Uterus (tissue), 4 donors: Measurements from ENCODE around the gene MAP6D1. TPM values are rescaled to one million over a fixed set of nuclear protein-coding genes. Genes with fewer than 3 reads are reported as not detected.

ENCODE experiments used
- DNase-seq, 2 donors: peaks; one replicate each; pipeline ENCODE4 v3.0.0-alpha.2; 2019 to 2020
- H3K27ac ChIP-seq, 2 donors: fragments of 200-600 bp; sonication (generic); 1 replicate in 1 of 2; 2 replicates in 1 of 2; pipeline ENCODE4 v1.5.1; 2016 to 2018
- H3K27me3 ChIP-seq, 2 donors: fragments of 200-600 bp; sonication (generic); one replicate each; pipeline ENCODE4 v1.5.1; 2018 to 2019; ENCODE audit warnings: control low read depth in 1 of 2
- H3K36me3 ChIP-seq, 2 donors: fragments of 200-600 bp; sonication (generic); one replicate each; pipeline ENCODE4 v1.5.1; 2019; ENCODE audit warnings: control low read depth in 1 of 2
- H3K4me1 ChIP-seq, 2 donors: fragments of 200-600 bp; sonication (generic); one replicate each; pipeline ENCODE4 v1.5.1; 2018 to 2019; ENCODE audit warnings: control low read depth in 1 of 2
- H3K4me3 ChIP-seq, 2 donors: fragments of 200-600 bp; sonication (generic); 1 replicate in 1 of 2; 2 replicates in 1 of 2; pipeline ENCODE4 v1.5.1; 2018 to 2019; ENCODE audit warnings: mild to moderate bottlenecking in 1 of 2
- H3K9me3 ChIP-seq, 2 donors: fragments of 200-600 bp; sonication (generic); one replicate each; pipeline ENCODE4 v1.5.1; 2019; ENCODE audit warnings: control low read depth in 1 of 2
- CTCF ChIP-seq, 4 experiments: fragments of 200-600 bp in 2 of 4; fragments of 450-650 bp in 2 of 4; sonication (generic) in 2 of 4; IDR thresholded peaks; one replicate each; pipeline ENCODE4 v1.5.1; 2016 to 2019; ENCODE audit warnings: antibody characterized with exemption in 4 of 4, mild to moderate bottlenecking in 2 of 4, moderate library complexity in 1 of 4
- POLR2A ChIP-seq, 2 donors: fragments of 450-650 bp; IDR thresholded peaks; one replicate each; pipeline ENCODE4 v1.6.1; 2016; ENCODE audit warnings: antibody characterized with exemption in 2 of 2, mild to moderate bottlenecking in 1 of 2, moderate library complexity in 1 of 2
- intact Hi-C: fragments of 100-400 bp; cut with DNase I; formaldehyde crosslinking; loops from one replicate; pipeline ENCODE4 v1.15.1; 2023; ENCODE audit warnings: low total_unique reads
- total RNA-seq, 4 donors: library from RNA; depleted of rRNA in 3 of 4; stranded (reverse); fragments of >200 nt in 3 of 4; gene quantifications; one replicate each; pipeline versions ENCODE4 v1.1.0 to v1.2.4, GENCODE V29; 2014 to 2023
- donor health status: DM: yes; HTN: yes; CAD: no.

The MAP6D1 gene
- total RNA-seq, 4 donors from 2014 or later: 1.0 to 1.9 TPM; not detected in 2

- Histone ChIP-seq H3K27ac (no peak overlapping the region), H3K36me3 (no peaks in the 10 kb centered on the region), H3K4me1 (no peaks in the 10 kb centered on the region), H3K9me3 (no peaks in the 10 kb centered on the region), H3K27me3 (no peaks in the 10 kb centered on the region), H3K4me3 (no peak overlapping the region)
- TF ChIP-seq POLR2A (IDR thresholded peaks at IDR 0.05): no peak
- no peak for DNase-seq
- intact Hi-C loops: no loop called here
Measured at GRCh38 chr3:183862610-183863009, 37.2 kb upstream of the MAP6D1 start.

GRCh38 chr3:183857863-183858262 is 32.5 kb upstream of the MAP6D1 start:
- Histone ChIP-seq H3K4me3 (no peak overlapping the region), H3K4me1 (no peaks in the 10 kb centered on the region), H3K27me3 (no peaks in the 10 kb centered on the region), H3K27ac (no peak overlapping the region), H3K36me3 (no peaks in the 10 kb centered on the region), H3K9me3 (no peaks in the 10 kb centered on the region)
- TF ChIP-seq CTCF (IDR thresholded peaks at IDR 0.05) (no peak), POLR2A (IDR thresholded peaks at IDR 0.05) (no peak)
- DNase-seq: no peak
- intact Hi-C loops: no loop called here

- H3K36me3 ChIP-seq: no peaks in the 10 kb centered on the region
- H3K4me3 ChIP-seq: no peak overlapping the region
- H3K27ac ChIP-seq: no peak overlapping the region
- H3K4me1 ChIP-seq: no peaks in the 10 kb centered on the region
- intact Hi-C loops: no loop called here
- H3K27me3 ChIP-seq: no peaks in the 10 kb centered on the region
- no peak for DNase-seq
- H3K9me3 ChIP-seq: no peaks in the 10 kb centered on the region
- TF ChIP-seq CTCF (IDR thresholded peaks at IDR 0.05) (no peak), POLR2A (IDR thresholded peaks at IDR 0.05) (no peak)
Measured at GRCh38 chr3:183854318-183855035, 29.1 kb upstream of the MAP6D1 start.

GRCh38 chr3:183845608-183846288 is 20.4 kb upstream of the MAP6D1 start:
- Histone ChIP-seq H3K9me3 (no peaks in the 10 kb centered on the region), H3K27ac (no peak overlapping the region), H3K4me3 (no peak overlapping the region), H3K4me1 (no peaks in the 10 kb centered on the region), H3K36me3 (no peaks in the 10 kb centered on the region), H3K27me3 (no peaks in the 10 kb centered on the region)
- intact Hi-C loops: no loop called here
- TF ChIP-seq POLR2A (IDR thresholded peaks at IDR 0.05) (no peak), CTCF (IDR thresholded peaks at IDR 0.05) (no peak)
- DNase-seq: no peak

DNA sequence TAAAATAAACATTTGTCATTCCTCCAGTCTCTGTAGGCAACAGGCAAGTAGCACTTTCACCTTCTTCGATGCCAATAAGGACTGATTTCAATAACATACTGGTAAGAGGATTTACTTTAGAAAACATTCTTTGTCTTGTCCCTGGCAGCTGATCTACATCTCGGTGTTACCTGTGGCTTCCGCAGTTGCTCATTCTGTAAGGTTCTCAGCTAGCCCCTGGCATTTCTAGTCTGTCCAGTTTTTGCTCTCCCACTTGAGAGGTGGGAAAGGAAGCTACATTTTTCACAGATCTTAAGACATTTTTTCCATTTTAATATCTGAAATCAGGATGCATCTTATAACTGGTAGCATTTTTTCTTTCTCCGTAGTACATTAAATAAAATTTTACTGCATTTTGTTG is 19.7 kb upstream of the MAP6D1 start:
- H3K4me3 ChIP-seq: no peak overlapping the region
- no peaks in the 10 kb centered on the region for H3K27me3 ChIP-seq
- no peaks in the 10 kb centered on the region for H3K4me1 ChIP-seq
- no peaks in the 10 kb centered on the region for H3K9me3 ChIP-seq
- H3K27ac ChIP-seq: no peak overlapping the region
- no peak for TF ChIP-seq POLR2A (IDR thresholded peaks at IDR 0.05)
- no peak for TF ChIP-seq CTCF (IDR thresholded peaks at IDR 0.05)
- no peak for DNase-seq
- H3K36me3 ChIP-seq: no peaks in the 10 kb centered on the region
- intact Hi-C loops: no loop called here
